ENCODE measurements around the gene S1PR1. TPM values are rescaled to one million over a fixed set of nuclear protein-coding genes. Genes with fewer than 3 reads are reported as not detected.

The S1PR1 gene
- total RNA-seq, 1 experiment from 2014 or later = 0.24 TPM

DNA sequence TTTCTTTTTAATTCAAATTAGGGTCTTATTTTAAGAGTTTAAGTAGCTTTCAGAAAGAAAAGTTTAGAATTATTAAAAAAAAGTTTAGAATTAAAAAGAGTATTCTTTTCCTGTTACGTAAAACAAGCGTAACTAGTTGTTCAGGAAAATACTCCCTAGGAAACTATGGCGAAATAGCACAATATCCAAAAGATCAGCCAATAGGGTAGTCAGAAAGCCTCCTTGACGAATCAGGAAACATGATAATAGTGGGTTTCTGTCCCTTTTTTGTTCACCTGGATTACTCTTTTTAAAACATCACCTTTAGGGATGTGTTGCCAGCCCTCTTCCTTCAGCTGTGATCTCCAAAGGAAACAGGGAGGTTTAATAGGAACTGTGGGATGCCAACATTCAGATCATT, 25.2 kb downstream of the S1PR1 start:
- no peak overlapping the region for H4K91ac ChIP-seq (ENCODE audit: insufficient read length, low read depth, low read length)
- no peak overlapping the region for H2BK15ac ChIP-seq (ENCODE audit: low read depth, low read length)
- H4K5ac ChIP-seq (ENCODE audit: insufficient read length, low read depth, low read length) = no peak overlapping the region
- no peak overlapping the region for H3K23ac ChIP-seq (ENCODE audit: insufficient read length, low read depth, low read length)
- H3K9me3 ChIP-seq (ENCODE audit: control insufficient read depth, low read depth, low read length) = no peaks in the 10 kb centered on the region
- no peak for DNase-seq
- no peak overlapping the region for H3K27ac ChIP-seq (ENCODE audit: insufficient read length, low read depth, low read length)
- Mint-ChIP-seq H3K27ac (no peak overlapping the region), H3K4me1 (peaks cover 20 to 27% of the 10 kb centered on the region in 2 experiments), H3K27me3 (ENCODE audit: low read depth) (no peaks in the 10 kb centered on the region), H3K9me3 (no peaks in the 10 kb centered on the region), H3K36me3 (ENCODE audit: insufficient read depth in 1 of 3, low read depth in 3 of 3) (no peaks in the 10 kb centered on the region), H3K4me3 (no peak overlapping the region)
- no peaks in the 10 kb centered on the region for H3K79me2 ChIP-seq (ENCODE audit: insufficient read depth, low read length)
- TF ChIP-seq, protein P1, sequence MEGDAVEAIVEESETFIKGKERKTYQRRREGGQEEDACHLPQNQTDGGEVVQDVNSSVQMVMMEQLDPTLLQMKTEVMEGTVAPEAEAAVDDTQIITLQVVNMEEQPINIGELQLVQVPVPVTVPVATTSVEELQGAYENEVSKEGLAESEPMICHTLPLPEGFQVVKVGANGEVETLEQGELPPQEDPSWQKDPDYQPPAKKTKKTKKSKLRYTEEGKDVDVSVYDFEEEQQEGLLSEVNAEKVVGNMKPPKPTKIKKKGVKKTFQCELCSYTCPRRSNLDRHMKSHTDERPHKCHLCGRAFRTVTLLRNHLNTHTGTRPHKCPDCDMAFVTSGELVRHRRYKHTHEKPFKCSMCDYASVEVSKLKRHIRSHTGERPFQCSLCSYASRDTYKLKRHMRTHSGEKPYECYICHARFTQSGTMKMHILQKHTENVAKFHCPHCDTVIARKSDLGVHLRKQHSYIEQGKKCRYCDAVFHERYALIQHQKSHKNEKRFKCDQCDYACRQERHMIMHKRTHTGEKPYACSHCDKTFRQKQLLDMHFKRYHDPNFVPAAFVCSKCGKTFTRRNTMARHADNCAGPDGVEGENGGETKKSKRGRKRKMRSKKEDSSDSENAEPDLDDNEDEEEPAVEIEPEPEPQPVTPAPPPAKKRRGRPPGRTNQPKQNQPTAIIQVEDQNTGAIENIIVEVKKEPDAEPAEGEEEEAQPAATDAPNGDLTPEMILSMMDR (conservative IDR thresholded peaks at IDR 0.05) = no peak
- H3K4me1 ChIP-seq (ENCODE audit: insufficient read depth, low read length) = no peaks in the 10 kb centered on the region
- no peaks in the 10 kb centered on the region for H3K79me1 ChIP-seq (ENCODE audit: insufficient read depth, low read depth, low read length, poor library complexity, severe bottlenecking)
- no peak overlapping the region for H2BK5ac ChIP-seq (ENCODE audit: insufficient read length, low read length)
- no peaks in the 10 kb centered on the region for H3K23me2 ChIP-seq (ENCODE audit: insufficient read length, low read depth, low read length, poor library complexity, severe bottlenecking)
- H4K8ac ChIP-seq (replicated peaks; ENCODE audit: insufficient read length, low read depth, low read length) = no peak overlapping the region
- H3K4ac ChIP-seq (ENCODE audit: low read depth, low read length) = no peak overlapping the region
- WGBS (ENCODE audit: extremely low coverage, insufficient read length, low lambda C conversion rate) = no CpG with 5 or more reads among the region's 4 CpGs
- no peak overlapping the region for H3K56ac ChIP-seq (ENCODE audit: insufficient read length, low read depth, low read length)
- H3K4me2 ChIP-seq (ENCODE audit: insufficient read depth, insufficient read length, low read length) = no peak overlapping the region
- no peaks in the 10 kb centered on the region for H4K20me1 ChIP-seq (ENCODE audit: control insufficient read depth, insufficient read depth, insufficient read length)
- H2AK5ac ChIP-seq (ENCODE audit: insufficient read length, low read length) = no peak overlapping the region
- no peak overlapping the region for H2BK20ac ChIP-seq (ENCODE audit: low read depth, low read length, poor library complexity, severe bottlenecking)
- H3K27me3 ChIP-seq (ENCODE audit: insufficient read depth, low read length) = no peaks in the 10 kb centered on the region
- H2BK12ac ChIP-seq (ENCODE audit: insufficient read length, low read depth, low read length) = no peak overlapping the region
- H3K14ac ChIP-seq (ENCODE audit: insufficient read depth, low read length) = no peak overlapping the region
- H3K18ac ChIP-seq (ENCODE audit: insufficient read length, low read depth, low read length) = no peak overlapping the region
- H2BK120ac ChIP-seq (ENCODE audit: low read depth, low read length, poor library complexity, severe bottlenecking) = no peak overlapping the region
- H3K9ac ChIP-seq (ENCODE audit: extremely low read depth, insufficient read length, low read length) = no peak overlapping the region
- no peak overlapping the region for H3T11ph ChIP-seq (ENCODE audit: low read length)
- no peak overlapping the region for H2AFZ ChIP-seq (ENCODE audit: low read length)

All from H9 (cell line).